NCI-H1694 treated with DMSO at 0.1 percent for 48 hours (cell line): ENCODE measurements around the gene PTHLH.

Experiments used
- DNase-seq: peaks from one replicate; lab custom pipeline; 2025; lab: John Stamatoyannopoulos, UW

The PTHLH gene

DNA sequence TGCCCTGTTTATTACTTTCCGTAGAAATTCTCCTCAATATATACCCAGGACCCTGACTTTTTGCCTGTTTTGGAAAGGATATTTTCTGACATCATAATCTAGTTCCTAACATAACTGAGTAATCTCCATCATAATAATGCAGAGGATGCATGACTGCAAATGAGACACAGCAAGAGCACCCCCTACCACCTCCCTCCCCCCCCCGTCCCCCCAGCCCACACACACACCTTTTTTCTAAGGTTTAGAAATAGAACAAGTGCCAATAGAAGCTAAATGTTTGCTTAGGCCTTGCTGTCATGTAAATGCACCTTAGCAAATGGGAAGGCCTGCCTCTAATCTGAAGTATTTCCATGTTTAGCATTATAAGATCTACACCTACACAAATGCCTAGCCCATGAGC lies at the start of gene PTHLH:
TSS of gene PTHLH (minus strand) at position 13 of the 400 bp plus-strand sequence. CDS start 3,239 bp downstream, outside the sequence.
- DNase-seq: no peak

DNA sequence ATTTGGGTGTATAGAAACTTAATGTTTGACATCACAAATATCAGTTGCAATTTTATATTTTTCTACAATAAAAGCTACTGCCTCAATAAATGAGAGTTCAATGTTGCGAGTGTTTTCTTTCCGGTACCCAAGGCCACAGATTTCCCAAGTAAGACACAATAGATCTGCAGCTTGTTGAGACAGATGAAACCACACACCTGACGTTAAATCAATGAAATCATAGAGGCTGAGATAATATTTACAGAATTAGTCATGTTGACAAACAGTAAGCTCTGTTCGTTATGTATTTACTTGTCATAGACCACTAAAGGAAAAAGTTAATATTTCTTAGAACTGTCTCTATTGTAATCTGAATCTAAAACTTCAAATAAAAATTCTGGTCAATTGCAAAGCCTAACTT lies 49.2 kb upstream of the PTHLH start:
- no peak for DNase-seq

DNA sequence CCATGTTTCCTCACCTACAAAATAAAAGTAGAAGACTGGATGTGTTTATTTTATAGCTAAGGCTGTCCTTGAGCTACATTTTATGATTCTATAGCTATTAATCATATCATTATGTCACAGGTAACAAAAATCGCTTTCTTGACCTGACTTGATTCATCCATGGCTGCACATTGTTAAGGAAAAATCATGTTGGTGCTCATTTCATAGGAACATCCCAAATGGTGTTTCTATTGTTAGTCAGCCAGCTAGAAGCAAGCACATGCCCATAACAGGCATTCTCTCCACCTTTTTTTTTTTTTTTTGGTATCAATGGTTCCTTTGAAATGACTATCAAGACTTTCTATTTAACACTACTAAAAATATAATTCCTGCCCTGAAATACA lies 45.3 kb upstream of the PTHLH start:
- DNase-seq: no peak

DNA sequence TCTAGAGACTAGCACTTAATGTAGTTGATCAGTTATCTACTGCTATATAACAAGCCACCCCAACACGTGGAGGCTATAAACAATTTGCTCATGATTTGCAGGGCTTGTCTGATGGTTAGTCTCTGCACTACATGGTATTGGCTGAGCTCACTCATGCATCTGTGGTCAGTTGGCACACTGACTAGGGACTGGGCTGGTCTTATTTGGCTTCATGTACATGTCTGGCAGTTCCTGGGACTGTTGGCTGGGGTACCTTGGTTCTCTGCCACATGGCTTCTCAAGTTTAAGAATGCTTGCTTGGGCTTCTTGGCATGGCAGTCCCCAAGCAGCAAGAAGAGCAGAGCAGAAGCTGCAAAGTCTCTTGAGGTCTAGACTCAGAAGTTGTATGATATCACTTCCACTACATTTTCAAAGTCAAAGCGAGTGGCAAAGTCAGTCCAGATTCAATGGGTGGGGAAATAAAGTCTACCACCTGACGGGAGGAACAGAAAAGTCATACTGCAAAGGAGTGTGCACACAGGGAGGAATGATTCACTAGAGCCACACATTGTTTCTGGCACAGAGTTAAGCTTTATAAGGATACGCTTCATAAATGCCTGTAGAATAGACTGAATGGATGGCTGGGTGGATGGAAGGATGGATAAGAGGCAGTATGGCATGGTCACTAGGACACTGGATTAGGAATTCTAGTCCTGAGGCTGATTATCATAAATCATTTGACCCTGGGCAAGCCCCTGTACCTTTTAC lies 44.8 kb upstream of the PTHLH start:
- DNase-seq: no peak

DNA sequence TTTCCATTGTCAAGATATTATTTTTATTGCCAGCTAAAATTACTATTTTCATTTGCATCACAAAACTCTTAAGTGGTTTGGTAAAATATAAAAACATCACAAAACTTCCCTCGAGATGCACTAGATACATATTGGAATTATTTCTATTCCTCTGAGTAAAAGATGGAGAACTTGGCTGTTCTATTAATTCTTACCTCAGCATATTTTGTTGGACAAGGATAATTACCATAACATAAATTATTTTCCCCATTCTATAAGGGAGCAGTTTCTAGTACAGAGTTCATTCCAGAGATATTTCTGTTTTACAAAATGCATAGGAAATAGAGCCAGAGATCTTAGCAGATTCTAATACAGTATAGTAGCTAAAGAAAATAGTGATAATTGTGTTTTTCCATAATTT lies 42.6 kb upstream of the PTHLH start:
- DNase-seq: no peak

DNA sequence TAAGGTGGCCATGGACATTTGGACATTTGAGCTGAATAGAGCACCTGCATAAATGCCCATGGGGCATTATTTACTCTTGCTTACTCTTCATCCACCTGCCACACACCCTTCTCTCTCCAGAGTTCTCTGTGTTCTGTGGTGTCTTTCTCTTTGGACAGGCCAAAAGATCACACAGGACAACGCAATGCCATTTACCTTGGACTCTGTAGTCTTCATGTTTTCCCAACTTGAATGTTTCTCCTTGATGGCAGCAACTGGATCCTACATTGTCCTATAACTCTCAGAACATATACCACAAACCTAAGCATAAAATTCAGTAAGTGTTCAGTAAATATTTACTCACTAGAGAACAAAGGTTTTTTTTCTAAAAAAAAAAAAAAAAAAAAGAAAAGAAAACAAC lies 41.7 kb upstream of the PTHLH start:
- DNase-seq: no peak

DNA sequence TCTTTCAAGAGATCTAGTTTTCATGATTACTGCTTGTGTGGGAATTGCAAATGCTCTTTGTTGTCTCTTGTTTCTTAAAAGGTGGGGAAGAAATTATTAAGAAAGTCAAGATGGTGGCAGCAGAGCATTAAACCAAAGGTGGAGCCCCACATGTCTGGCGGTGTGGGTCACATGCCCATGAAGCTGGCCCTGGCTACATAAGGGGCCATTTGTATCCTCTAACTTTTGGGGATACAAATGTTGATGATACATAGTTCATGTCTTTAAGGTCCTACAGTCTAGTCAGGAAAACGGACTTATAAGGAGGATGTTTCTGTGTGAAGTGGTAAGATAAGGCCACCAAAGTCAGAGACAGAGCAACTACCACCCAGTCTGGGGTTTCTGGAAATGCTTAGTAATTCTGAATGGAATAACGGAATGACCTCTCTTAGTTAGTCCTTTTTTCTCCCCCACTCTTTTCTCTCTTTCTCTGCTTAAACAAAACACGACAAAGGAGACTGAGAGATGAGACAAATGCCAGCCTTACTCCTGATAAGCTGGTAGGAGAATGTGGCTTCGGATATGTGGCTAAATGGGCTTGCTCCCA lies 39.9 kb upstream of the PTHLH start:
- DNase-seq: no peak

DNA sequence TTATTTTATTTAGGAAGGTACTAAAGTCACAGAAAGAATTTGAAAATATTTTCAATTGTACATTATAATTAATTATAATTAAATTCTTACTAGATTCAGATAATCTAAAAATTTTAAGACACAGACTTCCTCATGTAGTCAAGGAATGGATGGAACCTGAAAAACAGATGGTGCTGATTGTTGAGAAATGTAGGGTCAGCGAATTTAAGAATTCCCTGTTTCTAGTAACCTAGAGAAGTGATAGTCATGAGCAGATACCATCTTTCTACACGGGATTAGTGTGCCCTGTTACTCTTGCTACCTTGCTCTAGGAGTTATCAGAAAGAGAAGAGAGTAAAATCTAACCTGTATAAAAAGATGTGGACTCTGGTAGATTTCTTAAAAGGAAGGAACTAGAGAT lies 37.5 kb upstream of the PTHLH start:
- no peak for DNase-seq

DNA sequence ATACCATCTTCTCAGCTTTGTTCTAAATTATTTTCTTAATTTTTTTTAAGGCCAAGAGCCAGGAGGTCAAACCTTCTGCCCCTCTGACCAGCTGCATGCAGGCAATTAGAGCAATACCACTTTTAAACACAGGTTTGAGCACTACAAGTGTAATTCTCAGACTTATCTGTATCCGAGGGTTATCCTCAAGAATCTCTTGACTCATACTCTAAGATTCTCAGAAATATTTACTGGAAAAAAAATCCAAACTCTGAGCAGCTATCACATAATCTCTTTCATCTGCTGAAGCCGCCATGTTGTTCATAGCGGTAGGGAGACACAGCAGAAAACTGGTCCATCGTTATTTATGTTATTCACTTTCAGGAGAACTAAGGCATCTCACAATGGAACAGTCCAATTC lies 27.4 kb upstream of the PTHLH start:
- no peak for DNase-seq

DNA sequence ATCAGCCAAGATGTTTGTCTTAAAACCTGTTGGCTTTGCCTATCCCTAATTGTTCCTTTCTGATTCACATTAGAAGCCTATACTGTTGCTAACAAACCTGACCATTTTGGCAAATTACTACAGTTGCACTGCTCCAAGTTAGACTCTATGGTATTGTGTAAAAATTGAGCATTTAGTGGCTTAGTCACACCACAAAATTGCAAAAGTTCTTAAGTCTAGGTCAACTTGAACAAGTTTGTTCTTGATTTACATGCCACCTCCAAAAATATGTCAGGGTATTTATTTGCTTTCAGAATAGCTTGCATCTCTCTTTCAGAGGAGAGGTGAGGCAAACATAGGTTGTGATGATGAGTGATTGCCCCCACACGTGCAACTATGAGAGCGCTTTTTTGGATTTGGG lies 27.0 kb upstream of the PTHLH start:
- DNase-seq: no peak

DNA sequence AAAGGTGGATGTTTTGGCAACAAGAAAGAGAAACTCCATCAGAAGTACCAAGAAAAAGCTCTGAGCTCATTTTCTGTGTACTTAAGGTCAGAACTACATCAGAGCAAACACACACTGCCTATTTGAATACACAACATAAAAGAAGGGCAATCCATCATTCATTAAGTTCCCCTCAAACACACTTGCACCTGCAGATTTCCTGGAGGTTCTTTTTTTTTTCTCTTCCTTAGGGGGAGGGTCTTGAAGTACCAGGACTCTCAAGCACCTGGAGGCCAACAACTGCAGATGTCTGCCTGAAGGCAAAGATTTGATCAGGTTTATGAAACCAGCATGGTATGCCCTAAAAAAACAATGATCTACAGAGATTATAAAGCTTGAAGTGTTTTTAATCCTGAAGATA lies 26.1 kb upstream of the PTHLH start:
- no peak for DNase-seq

DNA sequence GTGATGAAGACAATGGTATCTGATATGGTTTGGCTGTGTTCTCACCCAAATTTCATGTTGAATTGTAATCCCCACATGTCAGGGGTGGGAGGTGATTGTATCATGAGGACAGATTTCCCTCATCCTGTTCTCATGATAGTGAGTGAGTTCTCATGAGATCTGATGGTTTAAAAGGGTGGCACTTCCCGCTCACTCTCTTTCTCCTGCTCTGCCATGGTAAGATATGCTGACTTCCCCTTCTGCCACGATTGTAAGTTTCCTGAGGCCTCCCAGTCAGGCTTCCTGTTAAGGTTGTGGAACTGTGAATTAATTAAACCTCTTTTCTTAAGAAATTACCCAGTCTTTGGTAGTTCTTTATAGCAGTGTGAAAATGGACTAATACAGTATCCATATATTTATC lies 25.6 kb upstream of the PTHLH start:
- no peak for DNase-seq

DNA sequence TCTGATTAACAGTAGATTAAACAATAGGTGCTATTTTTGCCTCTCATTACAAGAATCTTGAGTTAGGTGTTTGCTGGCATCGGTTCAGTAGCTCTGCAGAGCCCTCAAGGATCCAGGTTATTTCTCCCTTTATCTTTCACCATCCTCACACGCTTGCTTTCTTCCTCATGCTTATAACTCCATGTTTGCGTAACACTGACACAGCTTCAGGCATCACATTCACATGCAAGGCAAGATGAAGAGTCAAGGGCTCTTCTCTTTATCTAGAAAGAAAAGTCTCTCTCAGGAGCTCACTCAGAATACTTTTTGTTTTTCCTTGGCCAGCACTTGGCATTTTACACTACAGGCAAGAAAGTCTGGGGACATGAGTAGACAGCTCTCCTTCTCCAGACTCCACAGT lies 24.2 kb upstream of the PTHLH start:
- no peak for DNase-seq

DNA sequence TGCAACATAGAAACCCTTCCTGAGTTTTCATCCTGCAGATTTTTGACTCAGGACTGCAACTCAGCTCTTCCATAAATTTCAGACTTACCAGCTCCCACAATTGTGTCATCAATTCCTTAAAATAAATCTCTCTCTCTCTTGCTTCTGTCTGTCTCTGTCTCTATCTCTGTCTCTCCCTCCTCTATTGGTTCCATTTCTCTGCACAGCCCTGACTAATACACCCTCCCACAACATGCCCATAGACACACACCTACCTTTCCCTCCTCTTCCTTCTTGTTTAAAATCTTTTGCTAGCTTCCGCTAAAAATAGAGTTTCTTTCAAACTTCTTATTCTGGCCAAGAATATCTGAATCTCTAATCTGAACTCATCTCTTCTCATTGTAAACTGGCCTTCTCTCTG lies 22.9 kb upstream of the PTHLH start:
- no peak for DNase-seq

DNA sequence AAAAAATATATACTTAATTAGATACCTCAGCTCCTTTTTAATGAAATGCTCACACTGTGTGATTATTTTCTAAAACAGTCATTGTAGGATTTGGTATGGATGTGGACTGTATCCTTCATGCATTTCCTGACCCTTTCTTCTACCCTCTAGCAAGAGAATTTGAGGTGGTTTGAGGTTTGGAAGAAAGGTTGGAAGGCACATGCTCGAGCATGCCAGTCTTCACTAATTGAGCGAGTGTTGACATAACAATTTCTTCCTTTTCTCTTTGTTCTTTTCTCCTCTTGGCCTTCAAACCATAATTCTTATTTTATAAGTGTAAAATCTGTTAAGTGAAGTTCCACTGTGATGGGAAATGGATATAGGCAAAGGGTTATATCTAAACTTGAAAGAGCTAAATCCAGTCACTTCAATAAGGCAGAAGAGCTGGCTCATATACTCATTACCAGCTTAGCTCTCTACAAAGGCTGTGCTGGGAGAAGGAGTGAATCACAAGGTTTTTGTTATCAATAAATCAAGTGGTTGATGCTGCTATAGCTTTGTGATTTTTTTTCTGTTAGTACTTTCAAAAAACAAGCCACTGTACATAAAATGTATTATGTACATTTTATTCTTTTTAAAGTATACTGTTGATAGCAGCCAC lies 16.2 kb upstream of the PTHLH start:
- no peak for DNase-seq

DNA sequence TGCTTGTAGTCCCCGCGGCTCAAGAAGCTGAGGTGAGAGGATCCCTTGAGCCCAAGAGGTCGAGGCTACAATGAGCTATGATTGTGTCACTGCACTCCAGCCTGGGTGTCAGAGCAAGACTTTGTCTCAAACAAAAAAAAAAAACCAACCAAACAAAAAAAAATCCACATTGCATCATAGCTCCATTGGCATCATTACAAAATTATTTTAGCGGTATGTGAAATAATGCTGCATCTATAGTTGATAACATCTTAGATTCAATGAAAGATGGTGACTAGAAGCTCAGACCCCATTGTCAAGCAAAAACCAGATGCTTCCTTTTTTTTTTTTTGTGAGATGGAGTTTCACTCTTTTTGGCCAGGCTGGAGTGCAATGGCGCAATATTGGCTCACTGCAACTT lies 14.8 kb upstream of the PTHLH start:
- DNase-seq: no peak

DNA sequence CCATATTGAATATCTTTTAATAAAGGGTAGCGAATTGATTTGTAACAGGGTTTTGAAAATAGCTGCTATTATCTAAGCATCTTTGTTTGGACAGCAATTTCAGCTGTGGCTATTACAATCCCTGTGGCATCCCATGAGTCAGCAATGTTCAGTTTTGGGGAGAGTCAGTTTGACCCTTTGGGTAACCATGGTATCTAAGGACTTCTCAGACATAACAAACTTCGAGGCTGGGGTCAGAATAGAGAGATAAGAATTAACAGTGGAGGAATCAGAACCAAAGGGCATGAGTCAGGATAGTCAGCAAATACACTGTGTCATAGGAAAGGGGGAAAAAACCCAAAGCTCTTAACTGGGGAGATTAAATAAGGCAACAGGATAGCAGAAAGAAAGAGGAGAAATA lies 11.7 kb upstream of the PTHLH start:
- no peak for DNase-seq

DNA sequence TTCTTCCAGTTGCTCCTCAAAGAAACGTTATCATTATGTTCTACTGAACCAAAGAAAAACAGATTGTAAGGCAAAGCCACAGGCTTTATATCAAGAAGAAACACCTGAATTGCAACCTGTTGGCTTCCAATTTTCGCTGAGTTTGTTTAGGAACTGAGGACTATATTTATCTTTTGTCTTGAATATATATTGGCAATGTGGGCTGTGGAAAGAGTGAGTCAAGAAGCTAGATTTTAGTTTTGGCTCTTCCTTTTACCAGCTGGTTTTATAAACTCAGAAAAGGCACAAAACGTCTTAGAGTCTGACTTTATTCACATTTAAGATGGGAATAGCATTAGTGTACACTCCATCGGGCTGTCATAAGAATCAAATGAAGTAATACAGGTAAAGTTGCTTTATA lies 10.4 kb upstream of the PTHLH start:
- DNase-seq: no peak

DNA sequence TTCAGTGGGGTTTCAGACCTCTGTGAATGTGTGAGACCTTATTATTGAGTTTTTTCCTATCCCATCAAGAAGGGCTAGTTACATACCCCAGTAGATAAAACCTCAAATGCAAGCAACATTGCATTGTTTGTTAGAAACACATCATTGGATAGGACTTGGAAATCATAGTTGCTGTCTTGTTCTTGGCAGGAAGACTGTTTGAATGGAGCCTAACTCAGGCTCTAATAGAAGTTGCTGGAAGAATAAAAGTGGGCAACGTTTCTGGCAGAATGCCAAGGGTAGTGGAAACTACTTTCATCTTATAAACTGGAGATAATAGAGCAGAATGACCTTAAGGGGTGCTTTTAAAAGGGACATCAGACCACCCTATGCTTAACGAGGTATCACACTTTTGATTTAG lies 9.9 kb upstream of the PTHLH start:
- DNase-seq: no peak

DNA sequence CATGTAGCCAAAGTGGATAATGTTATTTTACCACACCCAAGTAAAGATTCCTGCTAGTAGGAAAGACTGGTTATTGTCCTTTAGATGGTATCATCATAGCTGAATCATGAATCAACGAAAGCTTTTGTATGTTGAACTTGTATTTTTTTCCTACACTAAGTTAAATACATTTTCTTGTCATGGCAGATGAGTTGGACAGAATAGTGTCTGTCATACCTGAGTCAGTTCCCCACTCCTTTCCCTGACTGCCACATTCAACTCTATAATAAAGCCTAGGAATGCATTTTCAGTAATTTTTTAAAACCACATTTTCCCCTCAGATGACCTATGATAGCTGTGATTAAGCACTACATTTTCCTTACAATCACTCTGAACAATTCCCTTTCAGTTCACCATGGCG lies 9.3 kb upstream of the PTHLH start:
- no peak for DNase-seq

DNA sequence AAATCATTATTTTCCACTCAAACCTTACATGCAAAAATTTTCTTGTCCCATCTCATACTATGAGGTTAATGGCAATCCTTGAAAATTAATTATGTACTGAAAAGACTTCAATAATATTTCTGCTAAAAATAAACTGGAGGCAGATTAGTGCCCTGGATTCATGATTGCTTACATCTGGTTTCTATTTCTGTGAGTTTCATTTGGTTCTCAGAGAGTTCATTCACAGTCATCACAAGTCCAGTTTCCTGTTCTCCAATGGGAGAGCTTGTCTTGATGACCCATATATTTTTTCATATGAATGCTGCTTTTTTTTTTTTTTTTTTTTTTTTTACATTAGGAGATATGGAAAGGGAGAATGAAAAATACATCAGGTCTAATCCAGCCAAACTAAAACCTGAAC lies 6.6 kb upstream of the PTHLH start:
- no peak for DNase-seq

DNA sequence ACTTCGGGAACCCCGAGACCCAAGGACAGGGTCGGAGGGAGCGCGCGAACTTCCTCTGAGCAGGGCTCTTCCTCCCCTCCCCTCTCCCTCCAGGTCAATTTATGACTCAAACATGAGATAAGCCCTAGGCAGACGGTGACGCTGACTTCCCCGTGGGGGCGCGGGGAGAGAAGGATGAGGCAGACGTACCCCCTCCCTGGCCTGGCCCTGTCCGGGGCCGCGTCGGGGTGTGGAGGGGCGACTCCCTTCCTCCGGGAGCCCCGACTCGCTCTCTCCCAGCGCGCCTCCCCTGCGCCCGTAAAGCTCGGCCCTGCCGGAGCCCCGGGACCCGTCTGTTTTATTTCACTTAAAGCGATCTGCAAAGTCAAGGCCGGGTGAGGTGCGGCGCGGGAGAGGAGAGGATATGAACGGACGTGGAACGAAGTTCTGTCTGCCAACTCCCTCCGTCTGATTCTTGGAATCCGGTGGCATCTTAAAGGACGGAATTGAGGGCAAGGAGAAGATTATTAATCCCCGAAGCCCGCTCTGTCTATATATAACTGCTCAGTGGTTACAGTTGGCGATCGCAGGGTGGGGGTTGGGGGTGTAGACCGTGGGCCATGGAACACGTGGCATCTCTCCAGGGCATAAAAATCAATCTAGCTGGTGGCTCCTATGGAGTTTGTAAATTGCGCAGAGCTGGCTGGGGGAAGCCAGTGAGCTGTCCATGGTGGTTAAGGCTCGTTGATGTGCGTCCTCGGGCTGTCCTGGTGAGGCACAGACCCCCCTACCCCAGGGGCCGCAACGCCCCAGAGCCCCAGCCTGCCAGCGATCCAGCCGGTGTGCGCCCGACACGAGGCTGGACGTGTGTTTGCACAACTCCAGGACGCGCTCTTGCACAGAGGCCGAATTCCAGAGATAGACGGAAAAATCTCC lies 2.9 kb upstream of the PTHLH start:
- DNase-seq: no peak
